GM19035 (cell line): Measurements from ENCODE around the gene RETREG1.
"Not testable (repeated sequence)": the region's sequence is repeated elsewhere in the genome, so short reads cannot be mapped to it uniquely, and the experiment has no call there.

Source experiments
- ATAC-seq: cut with Tn5 transposase; IDR thresholded peaks from one replicate; pipeline ENCODE4 v1.9.1; 2021; ENCODE audit not compliant: unreplicated experiment

Gene RETREG1

DNA sequence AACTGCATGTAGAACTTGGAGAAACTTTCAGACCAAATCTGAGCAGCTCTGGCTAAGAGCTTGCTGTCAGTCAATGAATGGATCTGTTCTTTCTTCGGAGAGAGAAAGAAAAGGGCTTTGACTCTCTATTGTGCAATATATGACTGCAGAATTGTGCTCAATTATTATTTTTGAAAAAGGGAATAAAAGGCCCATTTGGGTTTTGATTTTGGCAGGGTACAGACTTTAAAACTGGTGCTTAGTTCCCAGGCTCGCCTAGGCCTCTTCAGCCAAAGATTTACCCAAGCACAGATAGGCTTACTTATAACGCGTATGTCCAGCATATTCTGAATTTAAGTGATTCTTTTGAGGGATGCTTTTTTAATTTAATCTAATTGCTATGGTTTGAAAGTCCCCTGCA, 59.3 kb downstream of the RETREG1 start:
- no peak for ATAC-seq

DNA sequence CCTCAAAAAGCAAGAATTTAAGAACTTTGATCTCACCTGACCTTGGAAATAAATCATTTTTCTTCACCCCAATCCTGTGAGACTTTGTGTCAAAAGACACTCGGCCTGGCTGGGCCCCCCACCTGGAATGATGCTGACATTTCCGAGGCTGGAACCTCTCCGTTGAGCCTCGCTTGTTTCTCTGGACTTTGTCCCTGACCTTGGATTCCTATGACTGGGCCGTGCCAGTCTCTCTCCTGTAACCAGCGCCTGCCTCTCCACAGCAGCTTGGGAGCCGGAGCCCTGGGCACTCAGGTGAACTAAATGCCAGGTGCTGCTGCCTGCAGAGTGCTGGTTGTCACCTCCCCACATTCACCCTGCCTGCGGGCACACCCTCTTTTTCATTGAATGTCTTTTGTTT, 62.7 kb downstream of the RETREG1 start:
- ATAC-seq = no peak

DNA sequence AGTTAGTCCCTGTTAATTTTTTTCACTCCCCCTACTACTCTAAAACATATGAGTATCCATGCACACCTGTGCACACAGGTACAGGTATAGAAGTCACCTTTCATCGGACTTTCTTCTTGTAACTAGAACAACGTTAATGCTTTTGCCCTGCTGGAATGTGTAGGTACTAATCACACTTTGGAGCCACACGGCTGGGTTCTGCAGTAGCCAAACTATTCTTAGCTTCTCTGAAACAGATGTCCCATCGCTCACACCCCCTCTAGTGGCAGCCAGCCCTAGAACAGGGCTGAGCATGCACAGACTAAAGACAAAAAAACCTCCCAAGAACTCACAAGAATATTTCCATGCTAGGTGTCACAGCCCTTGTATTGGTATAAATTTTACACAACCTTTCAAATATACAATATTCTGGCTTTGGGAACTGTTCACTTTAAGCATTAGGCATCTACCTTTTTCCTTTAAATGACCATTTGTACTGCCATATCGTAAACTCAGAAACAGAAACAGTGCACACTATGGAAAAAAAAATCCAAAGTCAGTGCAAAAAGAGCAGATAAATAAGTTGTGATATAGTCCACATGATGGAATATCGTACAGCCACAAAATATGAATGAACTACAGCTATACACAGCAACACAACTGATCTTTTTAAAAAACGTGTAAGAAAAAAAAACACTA, 64.0 kb downstream of the RETREG1 start:
- ATAC-seq = peak; percentile 79

DNA sequence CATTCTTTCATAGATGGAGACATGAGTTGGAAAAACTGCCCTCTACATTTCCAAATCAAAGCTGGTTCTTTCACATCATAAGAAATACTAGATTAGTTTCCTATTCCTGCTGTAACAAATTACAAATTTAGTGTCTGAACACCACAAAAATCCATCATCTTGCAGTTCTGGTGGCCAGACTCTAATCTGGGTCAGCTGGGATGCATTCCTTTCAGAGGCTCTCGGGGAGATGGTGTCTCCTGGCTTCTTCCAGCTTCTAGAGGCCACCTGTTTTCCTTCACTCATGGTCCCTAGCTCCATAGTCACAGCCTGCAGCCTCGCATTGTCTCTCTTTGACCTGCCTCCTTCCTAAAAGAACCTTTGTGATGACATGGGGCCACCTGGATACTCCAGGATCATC, 65.2 kb downstream of the RETREG1 start:
- ATAC-seq = no peak

DNA sequence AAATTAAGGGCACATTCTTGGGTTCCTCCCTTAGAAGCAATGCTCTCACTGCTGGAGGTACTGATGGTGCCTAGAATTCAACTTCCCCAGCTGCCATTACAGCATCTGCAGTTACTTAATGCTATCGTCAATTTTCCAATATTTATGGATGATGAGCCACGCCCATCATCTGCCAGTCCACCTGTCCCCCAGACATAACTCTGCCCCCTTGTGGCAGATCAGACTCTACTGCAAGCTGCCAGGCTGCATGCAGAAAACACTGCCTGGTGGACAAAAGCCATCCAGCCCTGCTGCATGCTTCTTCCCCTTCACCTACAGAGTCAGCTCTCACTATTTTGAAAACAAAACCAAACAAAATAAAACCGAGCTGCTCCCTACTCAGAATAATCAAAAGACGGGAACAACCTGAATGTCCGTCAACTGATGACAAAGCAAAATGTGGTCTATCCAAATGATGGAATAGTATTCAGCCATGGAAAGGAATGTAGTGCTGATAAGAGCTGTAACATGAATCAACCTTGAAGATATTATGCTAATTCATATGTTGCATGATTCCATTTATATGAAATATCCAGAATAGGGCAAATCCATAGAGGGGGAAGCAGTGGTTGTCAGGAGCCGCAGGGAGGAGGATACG, 66.4 kb downstream of the RETREG1 start:
- ATAC-seq = peak; percentile 78

DNA sequence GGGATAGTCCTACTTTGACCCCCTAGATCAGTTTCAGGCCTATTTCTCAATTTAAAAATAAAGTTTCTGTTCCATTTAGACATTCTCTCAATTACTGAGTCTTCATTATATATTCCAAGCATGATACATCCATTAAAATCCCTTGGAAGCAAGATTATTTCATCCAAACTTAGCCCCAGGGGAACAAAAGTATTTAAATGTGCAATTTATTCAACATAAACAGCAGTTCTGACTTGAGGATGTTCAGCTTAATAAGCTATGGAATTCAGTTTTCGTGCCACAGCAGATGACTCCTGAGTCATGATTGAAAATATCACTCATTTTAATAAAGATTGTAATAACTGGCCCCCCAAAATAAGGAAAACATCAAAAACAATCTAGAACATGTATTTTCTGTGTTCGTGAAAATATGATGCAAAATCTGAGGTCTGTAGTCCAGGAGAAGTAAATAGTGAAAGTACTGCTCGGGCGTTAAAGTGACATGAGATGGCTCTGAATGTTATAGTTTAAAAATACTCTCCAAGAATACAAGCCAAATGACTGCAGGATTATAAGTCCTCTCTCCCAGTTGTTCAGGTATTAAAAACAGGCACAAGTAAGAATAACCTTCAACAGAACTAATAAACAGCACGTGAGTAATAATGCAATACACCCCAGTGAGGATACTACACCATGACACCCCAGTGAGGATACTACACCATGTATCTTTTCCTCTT, 67.1 kb downstream of the RETREG1 start:
- no peak for ATAC-seq

DNA sequence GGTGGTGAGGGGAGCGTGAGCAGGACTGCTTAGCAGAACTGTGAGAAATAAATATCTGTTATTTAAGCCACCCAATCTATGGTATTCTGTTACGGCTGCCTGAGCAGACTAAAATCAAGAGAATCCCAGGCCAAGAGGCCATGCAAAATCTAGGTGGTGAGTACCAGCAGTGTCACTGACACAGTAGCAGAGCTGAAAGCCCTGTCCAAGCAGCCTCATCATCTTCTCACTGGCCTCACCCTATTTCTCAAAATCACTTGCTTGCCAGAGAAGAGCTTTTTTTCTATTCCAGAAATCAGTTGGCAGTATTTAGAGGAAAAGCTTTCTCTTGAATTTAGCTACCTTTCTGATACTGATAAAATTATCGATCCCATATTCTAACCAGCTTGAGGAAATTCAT, 68.0 kb downstream of the RETREG1 start:
- ATAC-seq = no peak

DNA sequence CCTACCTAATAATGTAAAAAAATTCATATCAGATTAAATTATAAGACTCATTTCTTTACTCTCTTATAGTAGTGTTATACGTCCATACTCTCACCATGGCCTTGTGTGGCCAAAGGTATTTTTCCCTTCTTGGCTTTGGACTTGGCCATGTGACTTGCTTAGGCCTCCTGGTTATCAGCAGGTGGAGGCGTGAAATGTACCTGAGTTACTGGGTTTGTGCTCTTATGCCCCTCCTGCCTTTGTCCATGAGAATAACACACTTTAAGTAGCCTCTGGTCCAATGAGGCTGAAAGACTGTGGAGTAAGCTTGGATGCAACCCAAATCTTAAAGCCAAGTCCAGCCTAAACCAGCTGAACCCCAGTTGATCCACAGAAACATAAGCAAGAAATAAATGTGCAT, 68.7 kb downstream of the RETREG1 start:
- no peak for ATAC-seq

DNA sequence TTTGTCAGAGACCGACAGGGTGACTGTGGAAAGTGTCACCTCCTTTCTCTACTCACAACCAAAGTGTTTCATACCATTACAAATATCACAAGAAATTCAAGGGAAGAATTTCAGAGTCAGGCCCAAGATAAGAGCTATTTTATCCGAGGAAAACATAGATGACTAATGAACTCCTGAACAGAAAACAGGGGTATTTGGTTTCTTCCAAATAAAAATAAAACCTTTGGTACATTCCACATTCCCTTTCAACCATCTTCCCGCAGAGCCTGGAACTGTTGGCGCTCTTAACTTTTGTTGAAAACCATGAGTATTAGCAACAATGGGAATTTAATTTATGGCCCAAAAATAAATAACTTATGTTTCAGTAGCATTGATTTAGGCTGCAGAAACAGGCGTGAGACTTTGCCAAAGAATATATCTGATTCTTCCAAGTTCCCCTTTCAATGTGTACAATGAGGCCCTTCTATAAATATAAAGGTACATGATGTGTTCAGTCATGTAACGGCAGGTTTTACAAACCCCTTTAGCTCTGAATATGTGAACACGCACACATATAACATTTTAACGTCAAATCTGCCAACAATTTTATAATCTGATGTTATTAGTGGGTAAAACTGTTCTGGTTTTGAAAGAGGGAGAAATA, 69.5 kb downstream of the RETREG1 start:
- ATAC-seq = no peak

DNA sequence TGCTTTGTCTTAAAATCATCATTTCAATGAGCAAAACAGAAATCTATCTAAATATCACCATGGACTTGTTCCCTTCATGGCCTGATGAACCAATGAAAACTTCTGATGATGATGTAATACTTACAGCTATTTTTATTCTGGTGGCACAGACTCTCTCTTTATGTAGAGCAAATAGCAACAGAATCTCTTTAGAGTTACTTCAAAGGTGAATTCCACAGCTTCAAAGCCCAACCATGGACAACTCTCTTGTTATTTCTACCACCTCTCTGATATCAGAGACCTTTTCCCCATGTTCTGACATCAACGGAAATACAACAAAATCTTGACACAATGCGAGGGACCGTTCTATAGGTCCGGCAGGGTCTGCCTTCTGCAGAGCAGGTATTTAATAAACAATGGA, 70.1 kb downstream of the RETREG1 start:
- ATAC-seq = no peak

DNA sequence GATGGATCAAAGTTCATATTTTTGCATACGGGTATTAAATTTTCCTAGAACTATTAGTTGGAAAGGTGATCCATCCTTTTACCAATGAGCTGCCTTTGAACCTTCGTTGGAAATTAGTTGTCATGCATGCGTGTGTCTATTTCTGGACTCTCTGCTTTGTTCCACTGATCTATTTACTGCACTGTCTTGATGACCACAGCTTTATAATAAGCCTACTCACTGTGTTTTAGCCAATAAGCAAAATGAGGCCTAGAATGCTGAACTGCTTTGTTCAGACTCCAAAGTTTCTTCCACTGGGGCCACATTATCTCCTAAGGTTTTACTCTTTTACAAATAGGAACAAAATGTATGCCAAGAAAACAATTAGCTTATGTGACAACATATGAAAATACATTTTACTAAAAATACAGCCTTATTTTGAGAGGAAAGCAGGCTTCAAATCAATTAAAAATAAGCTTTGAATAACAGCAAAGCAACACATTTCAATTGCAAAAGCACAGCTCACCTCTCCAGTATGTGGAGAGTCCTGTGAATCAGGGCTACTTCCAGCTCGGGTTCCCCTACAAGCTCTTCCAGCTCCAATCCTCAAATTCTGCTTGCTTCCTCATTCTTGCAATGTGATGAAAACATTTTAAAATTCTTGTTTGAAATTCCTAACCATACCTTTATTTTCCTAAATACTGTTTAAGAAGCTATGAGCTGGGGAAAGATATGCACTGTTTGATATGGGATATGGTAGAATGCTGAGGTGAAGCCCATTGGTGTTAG, 72.0 kb downstream of the RETREG1 start:
- ATAC-seq = no peak

DNA sequence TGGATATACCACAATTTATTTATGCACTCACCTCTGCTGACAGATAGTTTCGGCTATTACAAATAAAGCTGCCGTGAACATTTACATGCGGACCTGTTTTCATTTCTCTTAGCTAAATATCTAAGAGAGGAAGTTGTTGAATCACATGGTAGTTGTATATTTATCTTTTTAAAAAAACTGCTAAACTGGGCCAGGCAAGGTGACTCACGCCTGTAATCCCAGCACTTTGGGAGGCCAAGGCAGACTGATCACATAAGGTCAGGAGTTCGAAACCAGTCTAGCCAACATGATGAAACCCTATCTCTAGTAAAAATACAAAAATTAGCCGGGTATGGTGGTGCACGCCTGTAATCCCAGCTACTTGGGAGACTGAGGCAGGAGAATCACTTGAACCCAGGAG, 73.6 kb downstream of the RETREG1 start:
- not testable (repeated sequence) for ATAC-seq

DNA sequence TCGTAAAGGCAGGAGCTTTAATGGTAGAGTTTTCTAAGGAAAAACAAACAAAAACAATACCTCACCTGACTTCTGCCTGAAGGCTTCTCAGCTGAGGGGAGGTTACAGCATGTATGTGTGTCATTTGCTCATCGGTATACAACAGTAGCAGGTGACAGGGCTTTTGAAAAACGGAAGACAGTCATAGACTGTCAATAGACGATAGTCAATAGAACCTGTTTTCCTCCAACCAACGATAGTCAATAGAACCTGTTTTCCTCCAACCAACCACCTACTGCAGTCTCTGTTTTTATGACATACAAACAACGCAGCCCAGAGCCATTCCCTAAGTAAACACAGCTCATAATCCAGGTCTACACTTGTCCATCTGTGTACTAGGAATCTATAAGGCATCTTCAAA, 74.6 kb downstream of the RETREG1 start:
- ATAC-seq = no peak

DNA sequence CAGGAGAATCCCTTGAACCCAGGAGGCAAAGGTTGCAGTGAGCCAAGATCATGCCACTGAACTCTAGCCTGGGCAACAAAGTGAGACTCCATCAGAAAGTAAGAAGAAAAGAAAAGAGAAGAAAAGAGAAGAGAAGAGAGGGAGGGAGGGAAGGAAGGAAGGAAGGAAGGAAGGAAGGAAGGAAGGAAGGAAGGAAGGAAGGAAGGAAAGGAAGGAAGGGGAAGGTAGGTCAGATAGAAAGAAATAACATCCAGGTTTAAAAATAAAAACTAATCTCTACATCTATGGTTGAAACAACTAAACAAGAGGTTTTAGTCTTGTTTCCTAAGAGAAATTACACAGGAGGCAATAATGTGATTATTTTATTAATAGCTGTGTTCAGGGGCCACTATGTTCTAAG, 75.2 kb downstream of the RETREG1 start:
- ATAC-seq = not testable (repeated sequence)

DNA sequence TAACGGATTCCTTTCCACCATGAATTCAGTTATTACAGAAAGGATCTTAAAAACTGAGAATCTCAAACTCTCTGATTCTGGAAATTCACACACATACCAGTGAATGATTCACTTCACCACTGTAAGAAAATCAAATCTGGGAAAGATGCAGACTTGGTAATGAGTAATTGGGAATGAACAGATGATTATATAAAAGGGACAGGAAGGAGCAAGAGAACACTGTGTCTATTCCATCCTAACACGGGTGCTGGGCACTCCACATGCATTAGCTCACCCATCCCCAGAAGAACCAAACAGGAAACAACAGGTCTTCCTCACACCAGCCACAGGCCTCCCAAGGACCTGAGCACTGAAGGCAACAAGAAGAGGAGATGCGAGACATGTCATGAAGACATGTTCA, 76.4 kb downstream of the RETREG1 start:
- no peak for ATAC-seq

DNA sequence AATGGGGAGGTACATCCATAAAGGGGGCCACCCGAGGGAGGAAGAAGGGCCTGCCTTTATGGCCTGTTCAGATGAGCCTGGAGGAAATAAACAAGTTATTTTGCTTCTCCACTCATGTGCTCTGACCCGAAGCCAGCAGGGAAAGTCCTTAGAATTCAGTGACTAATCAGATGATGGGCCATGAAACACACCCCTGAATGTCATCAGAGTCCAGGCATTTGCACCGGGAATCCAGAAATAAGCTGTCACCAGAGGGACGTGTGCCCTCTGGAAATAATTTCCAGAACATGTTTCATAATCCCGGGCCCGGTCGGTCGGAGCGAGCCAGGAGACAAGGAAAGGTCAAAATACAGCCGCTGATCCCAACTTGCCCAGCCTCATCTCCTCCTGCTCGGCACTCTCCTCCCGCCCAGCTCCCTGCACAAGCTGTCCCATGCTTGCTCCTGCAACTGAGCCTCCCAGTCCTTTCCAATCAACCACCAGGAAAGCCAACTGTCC, 77.6 kb downstream of the RETREG1 start:
- ATAC-seq = no peak

DNA sequence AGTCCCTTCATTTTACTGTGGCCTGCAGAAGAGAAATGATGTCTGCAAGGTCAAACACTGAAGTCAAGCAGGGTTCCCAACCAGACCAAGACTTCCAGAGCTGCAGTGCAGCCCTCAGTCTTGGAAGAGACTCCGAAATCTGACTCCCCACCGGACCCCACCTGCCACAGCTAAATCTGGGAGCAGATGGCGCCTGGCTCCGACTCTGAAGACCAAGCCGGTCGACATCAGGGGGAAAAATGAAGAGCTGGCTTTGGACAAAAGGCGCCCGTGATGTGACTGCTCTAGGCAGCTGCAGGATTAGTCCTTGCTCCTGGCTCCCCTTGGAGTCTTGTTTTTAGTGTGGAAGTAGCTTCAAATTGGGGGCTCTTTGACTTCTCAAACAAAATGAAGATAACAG, 78.8 kb downstream of the RETREG1 start:
- no peak for ATAC-seq

DNA sequence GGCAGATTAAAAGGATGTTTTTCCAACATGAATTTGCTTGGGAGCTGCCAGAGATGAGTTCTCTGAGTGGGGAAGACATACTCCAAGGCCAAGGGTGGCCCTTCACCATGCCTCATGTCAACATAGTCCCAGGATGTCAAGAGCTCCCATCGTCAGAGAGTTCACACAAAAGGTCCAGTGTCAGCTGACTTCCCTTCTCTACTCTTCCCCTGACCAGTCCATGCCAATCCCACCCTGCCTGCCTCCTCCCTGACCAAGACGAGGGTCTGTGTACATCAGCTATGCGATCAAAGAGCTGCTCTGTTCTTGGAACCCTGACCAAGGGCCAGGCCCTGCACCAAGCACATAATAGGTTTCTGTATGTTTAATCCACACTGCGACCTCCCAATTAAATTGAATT, 80.0 kb downstream of the RETREG1 start:
- ATAC-seq = no peak

DNA sequence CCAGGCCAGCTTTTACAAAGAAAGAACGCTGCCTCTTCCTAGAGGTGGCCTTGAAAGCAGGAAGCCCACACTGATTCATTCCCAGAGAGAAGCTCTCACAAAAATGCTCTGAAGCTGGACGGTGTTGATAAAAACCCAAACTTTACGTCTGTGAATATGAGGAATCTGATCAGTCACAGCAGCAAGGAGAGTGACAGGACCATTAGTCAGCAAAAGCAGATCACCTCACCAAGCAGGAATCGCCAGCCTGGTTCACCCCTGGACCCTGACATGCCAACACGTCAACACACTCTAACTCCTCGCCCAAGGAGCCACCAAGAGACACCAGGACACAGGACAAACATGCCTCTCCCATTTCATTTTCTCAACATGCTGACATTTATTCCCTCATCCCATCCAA, 80.6 kb downstream of the RETREG1 start:
- no peak for ATAC-seq

DNA sequence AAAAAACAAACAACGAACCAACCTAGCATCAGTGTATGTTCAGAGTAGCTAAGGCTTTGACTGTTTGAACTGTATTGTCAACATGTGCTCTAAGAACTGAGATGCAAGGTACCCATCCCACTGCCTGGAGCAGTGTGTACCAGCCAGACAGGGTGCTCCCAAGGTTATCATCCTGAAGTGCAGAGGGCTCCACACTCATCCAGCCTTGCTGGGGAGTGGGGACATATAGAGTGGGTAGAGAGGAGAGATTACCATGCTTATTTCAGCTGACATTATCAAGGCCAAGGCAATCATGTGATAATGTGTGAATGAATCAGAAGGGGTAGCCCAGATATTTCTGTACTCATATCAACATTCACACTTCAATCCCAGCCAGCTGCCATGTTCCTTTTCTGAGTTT, 82.5 kb downstream of the RETREG1 start:
- ATAC-seq = no peak

DNA sequence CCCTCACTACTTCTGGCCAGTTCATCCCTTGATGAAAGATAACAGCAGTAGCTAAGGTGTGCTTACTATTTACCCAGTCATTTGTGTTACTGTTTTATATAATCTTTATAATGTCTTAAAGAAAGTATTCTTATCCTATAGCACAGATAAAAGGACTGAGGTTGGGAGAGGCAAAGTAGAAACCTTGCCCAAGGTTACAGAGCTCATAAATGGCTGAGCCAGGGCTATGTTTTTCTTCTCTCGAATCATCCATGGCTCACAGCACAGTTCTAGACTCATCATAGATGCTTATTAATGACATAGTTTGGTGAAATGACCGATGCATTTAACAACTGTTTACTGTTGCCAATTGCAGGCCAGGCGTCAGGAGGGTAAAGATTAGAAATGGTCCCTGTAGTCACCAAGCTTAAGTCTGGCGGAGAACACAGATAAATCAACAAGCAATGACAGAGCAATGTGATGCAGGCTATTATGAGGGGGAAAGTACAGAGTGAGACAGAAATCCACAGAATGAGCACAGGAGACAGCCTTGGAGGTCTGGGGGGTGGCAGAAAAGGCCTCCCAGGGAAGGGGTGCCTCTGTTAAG, 85.6 kb downstream of the RETREG1 start:
- ATAC-seq = no peak
